Subcutaneous adipose tissue (tissue), 4 donors: Measurements from ENCODE around the gene EDN2. TPM values are rescaled to one million over a fixed set of nuclear protein-coding genes. Genes with fewer than 3 reads are reported as not detected.

Source experiments
- total RNA-seq, 4 donors: library from RNA; depleted of rRNA; stranded (reverse); fragments of >200 nt; gene quantifications; one replicate each; pipeline ENCODE4 v1.1.0, GENCODE V29; 2016
- TF ChIP-seq, protein P1 (sequence below): fragments of 450-650 bp; IDR thresholded peaks from one replicate; pipeline ENCODE4 v1.5.1; 2016; ENCODE audit warnings: low read depth, mild to moderate bottlenecking, control low read depth, antibody characterized with exemption, moderate library complexity

EDN2 gene
- total RNA-seq, 4 donors from 2014 or later = 1.1 TPM; not detected in 3

- TF ChIP-seq, protein P1, sequence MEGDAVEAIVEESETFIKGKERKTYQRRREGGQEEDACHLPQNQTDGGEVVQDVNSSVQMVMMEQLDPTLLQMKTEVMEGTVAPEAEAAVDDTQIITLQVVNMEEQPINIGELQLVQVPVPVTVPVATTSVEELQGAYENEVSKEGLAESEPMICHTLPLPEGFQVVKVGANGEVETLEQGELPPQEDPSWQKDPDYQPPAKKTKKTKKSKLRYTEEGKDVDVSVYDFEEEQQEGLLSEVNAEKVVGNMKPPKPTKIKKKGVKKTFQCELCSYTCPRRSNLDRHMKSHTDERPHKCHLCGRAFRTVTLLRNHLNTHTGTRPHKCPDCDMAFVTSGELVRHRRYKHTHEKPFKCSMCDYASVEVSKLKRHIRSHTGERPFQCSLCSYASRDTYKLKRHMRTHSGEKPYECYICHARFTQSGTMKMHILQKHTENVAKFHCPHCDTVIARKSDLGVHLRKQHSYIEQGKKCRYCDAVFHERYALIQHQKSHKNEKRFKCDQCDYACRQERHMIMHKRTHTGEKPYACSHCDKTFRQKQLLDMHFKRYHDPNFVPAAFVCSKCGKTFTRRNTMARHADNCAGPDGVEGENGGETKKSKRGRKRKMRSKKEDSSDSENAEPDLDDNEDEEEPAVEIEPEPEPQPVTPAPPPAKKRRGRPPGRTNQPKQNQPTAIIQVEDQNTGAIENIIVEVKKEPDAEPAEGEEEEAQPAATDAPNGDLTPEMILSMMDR = no peak
Observed at GRCh38 chr1:41501581-41501980, 17.1 kb upstream of the EDN2 start.

GRCh38 chr1:41500781-41501518 is 16.5 kb upstream of the EDN2 start:
- TF ChIP-seq, protein P1 = no peak

- TF ChIP-seq, protein P1 = no peak
Observed at GRCh38 chr1:41500378-41500777, 15.9 kb upstream of the EDN2 start.

- TF ChIP-seq, protein P1 = no peak
Observed at GRCh38 chr1:41499591-41499990, 15.1 kb upstream of the EDN2 start.

DNA sequence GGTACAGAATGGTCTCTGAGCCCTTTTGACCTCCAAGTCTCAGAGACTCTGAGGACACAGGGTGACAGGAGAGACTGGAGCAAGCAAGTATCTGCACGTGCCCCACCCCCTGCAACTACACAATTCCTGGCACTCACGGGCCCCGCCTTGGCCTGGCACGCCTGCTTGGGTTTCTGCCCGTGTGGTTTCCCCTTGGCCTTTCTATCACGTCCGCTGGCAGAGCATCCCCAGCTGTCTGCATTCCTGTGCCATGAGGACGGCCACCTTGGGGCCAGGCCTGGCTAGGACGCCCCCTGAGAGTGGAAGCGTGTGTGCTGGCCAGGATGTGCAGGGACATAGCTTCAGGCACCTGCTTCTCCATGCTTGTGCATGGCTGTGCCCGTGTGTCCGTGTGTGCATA is 14.3 kb upstream of the EDN2 start:
- TF ChIP-seq, protein P1 = no peak

- TF ChIP-seq, protein P1 = no peak
Observed at GRCh38 chr1:41498391-41498790, 13.9 kb upstream of the EDN2 start.

DNA sequence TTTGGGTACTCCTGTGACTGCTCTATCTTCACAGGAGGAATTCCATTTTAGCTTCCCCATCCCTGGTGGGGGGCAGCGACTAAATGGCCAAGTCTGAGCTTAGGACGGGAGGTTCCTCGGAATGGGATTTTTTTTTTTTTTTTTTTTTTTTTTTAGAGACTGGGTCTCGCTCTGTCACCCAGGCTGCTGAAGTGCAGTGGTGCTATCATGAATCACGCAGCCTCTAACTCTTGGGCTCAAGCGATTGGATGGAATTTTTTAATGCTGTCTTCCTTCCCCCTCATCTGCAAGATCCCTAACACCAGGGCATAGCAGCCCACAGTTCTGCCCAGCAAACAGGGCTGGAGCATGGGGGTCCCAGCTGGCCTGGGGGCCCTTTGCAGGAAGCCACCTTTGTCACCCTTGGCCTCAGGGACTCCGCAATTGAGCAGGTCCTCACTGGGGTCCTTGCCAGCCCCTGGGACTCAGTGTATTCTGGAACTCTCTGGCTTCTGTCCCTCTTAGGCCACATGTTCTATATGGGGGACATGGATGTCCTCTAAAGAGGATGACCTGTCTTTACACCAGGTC is 13.1 kb upstream of the EDN2 start:
- TF ChIP-seq, protein P1 = no peak
